Adrenal gland (tissue), 12 donors: Measurements from ENCODE around the gene NXF1. TPM values are rescaled to one million over a fixed set of nuclear protein-coding genes. Genes with fewer than 3 reads are reported as not detected.

Experiments
- DNase-seq, 7 donors: peaks; one replicate each; pipeline ENCODE4 v3.0.0-alpha.2; 2019 to 2020
- H3K27ac ChIP-seq, 5 donors: fragments of 200-600 bp; sonication (generic) in 4 of 5; 1 replicate in 3 of 5; 2 replicates in 2 of 5; pipeline versions ENCODE4 v1.5.1 to v1.8.0; 2016 to 2020; ENCODE audit warnings: mild to moderate bottlenecking in 1 of 5
- H3K27me3 ChIP-seq: fragments of 200-600 bp; 2 replicates; pipeline ENCODE4 v1.8.0; 2021
- H3K36me3 ChIP-seq, 2 donors: fragments of 200-600 bp; replicated peaks in 1 of 2; 1 replicate in 1 of 2; 2 replicates in 1 of 2; pipeline versions ENCODE4 v1.5.1 to v1.8.0; 2018 to 2022
- H3K4me1 ChIP-seq, 2 donors: fragments of 200-600 bp; replicated peaks in 1 of 2; 1 replicate in 1 of 2; 2 replicates in 1 of 2; pipeline versions ENCODE4 v1.5.1 to v1.8.0; 2018 to 2021
- H3K4me3 ChIP-seq, 4 donors: fragments of 200-600 bp; sonication (generic) in 3 of 4; one replicate each; pipeline ENCODE4 v1.5.1; 2016 to 2018
- H3K9me3 ChIP-seq, 3 donors: fragments of 200-600 bp; sonication (generic) in 1 of 3; replicated peaks in 1 of 3; 1 replicate in 2 of 3; 2 replicates in 1 of 3; pipeline versions ENCODE4 v1.5.1 to v1.8.0; 2016 to 2021
- POLR2A ChIP-seq, 2 donors: fragments of 450-650 bp; IDR thresholded peaks; one replicate each; pipeline ENCODE4 v1.6.1; 2017; ENCODE audit warnings: antibody characterized with exemption in 2 of 2, mild to moderate bottlenecking in 2 of 2, moderate library complexity in 1 of 2
- WGBS, 4 donors: extraction: QIAGEN DNeasy Blood & Tissue Kit in 2 of 4; methylation state at CpG; one replicate each; pipeline versions ENCODE4 v1.1.5 to v1.1.7; 2013 to 2017; 5-methylcytosine and 5-hydroxymethylcytosine counted together
- intact Hi-C, 2 donors: fragments of 100-400 bp; cut with DNase I; formaldehyde crosslinking; loops; one replicate each; pipeline versions ENCODE4 v1.14.1 to v1.15.0; 2022 to 2023
- polyA plus RNA-seq, 3 donors: library from polyadenylated mRNA; stranded (reverse); fragments of 200-250 nt in 2 of 3; fragments of 350-450 nt in 1 of 3; fragmentation: Illumina TruSeq in 1 of 3; extraction: RNeasy Lipid Tissue Mini Kit (QIAGEN cat#74804) in 1 of 3; gene quantifications; one replicate each; pipeline ENCODE4 v1.2.3, GENCODE V29; 2013 to 2014
- total RNA-seq, 9 donors: library from RNA; depleted of rRNA in 4 of 9; stranded (reverse); fragments of >200 nt in 4 of 9; fragments of 120-200 nt in 1 of 9; fragmentation: NEBNext Ultra II Directional in 1 of 9; extraction: Animal tissue kit (Norgen Biotek cat#: 25700) in 1 of 9; gene quantifications; one replicate each; pipeline versions ENCODE4 v1.1.0 to v1.2.4, GENCODE V29; 2013 to 2023
- TF ChIP-seq, protein P1 (sequence below), 6 experiments: fragments of 450-650 bp in 4 of 6; fragments of 200-600 bp in 2 of 6; sonication (generic) in 1 of 6; IDR thresholded peaks; 1 replicate in 5 of 6; 2 replicates in 1 of 6; pipeline versions ENCODE4 v1.5.1 to v1.8.0; 2016 to 2021; ENCODE audit warnings: antibody characterized with exemption in 6 of 6, mild to moderate bottlenecking in 2 of 6, moderate library complexity in 1 of 6
- donor health status: healthy with polysubstance abuse.
- donor health status: Bipolar disorder and iron deficiency.
- donor health status: DM: yes; HTN: yes; CAD: no.
- donor health status: DM: no; HTN: no; CAD: no.
- donor health status: DM: no; HTN: no; CAD: no.
- donor health status: DM: yes; HTN: yes; CAD: no.

The NXF1 gene
- total and polyA plus RNA-seq, 12 donors: 32.8 to 274 (median 79.4) TPM

GRCh38 chr11:62810748-62811147 is 5.5 kb upstream of the NXF1 start:
- Histone ChIP-seq H3K9me3 (no peaks in the 10 kb centered on the region), H3K27ac (no peak overlapping the region), H3K27me3 (no peaks in the 10 kb centered on the region), H3K36me3 (peaks cover 0 to under 1% of the 10 kb centered on the region in 2 donors), H3K4me3 (no peak overlapping the region), H3K4me1 (peaks cover 7 to 9% of the 10 kb centered on the region in 2 donors)
- WGBS, 4 donors: 25 to 54% (median 42%) methylated on average over 1 of the region's 1 CpG
- no peak for DNase-seq
- TF ChIP-seq, protein P1, sequence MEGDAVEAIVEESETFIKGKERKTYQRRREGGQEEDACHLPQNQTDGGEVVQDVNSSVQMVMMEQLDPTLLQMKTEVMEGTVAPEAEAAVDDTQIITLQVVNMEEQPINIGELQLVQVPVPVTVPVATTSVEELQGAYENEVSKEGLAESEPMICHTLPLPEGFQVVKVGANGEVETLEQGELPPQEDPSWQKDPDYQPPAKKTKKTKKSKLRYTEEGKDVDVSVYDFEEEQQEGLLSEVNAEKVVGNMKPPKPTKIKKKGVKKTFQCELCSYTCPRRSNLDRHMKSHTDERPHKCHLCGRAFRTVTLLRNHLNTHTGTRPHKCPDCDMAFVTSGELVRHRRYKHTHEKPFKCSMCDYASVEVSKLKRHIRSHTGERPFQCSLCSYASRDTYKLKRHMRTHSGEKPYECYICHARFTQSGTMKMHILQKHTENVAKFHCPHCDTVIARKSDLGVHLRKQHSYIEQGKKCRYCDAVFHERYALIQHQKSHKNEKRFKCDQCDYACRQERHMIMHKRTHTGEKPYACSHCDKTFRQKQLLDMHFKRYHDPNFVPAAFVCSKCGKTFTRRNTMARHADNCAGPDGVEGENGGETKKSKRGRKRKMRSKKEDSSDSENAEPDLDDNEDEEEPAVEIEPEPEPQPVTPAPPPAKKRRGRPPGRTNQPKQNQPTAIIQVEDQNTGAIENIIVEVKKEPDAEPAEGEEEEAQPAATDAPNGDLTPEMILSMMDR (IDR thresholded peaks at IDR 0.05): no peak
- no peak for TF ChIP-seq POLR2A (IDR thresholded peaks at IDR 0.05)
- intact Hi-C loops: no loop called here

- Histone ChIP-seq H3K36me3 (peaks cover 0 to 19% of the 10 kb centered on the region in 2 donors), H3K27me3 (no peaks in the 10 kb centered on the region), H3K4me3 (no peak overlapping the region), H3K4me1 (peaks cover 15 to 28% of the 10 kb centered on the region in 2 donors), H3K9me3 (no peaks in the 10 kb centered on the region), H3K27ac (peak overlapping the region in 4 of 5 donors; percentile 20 to 93 (median 85))
- TF ChIP-seq, protein P1 (IDR thresholded peaks at IDR 0.05): no peak
- TF ChIP-seq POLR2A (IDR thresholded peaks at IDR 0.05): no peak
- intact Hi-C loops: no loop called here
- WGBS, 4 donors: 45 to 69% (median 65%) methylated on average over 2 to 5 of the region's 5 CpGs
- DNase-seq: peak; percentile 22 to 69 (median 51)
Measured at GRCh38 chr11:62806611-62807121, 1.4 kb upstream of the NXF1 start.

DNA sequence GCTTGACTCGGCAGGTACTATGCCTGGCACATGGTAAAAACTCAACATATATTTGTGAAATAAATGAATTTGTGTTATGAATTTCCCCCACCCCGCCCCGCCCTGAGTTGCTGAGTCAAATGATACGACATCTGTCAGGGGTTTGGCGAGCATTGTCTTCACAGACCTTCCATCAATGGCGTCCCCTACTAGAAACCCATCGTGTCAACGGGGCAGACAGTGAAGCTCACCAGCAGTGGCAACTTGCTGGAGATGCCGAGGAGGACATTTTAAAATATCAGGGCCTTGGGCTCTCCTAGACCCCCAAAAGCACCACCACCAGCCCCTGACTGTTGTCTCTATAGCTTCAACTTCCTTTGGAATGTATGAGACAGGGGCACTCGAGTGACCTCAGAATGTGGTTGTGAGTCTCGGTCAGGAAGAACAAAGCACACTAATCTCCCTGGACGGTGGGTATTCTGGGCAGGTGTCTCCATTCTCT is 761 bp upstream of the NXF1 start:
- Histone ChIP-seq H3K4me3 (peak overlapping the region in 2 of 4 donors; percentile 68 to 69), H3K9me3 (no peaks in the 10 kb centered on the region), H3K27ac (peak overlapping the region in 4 of 5 donors; percentile 60 to 93 (median 85)), H3K27me3 (no peaks in the 10 kb centered on the region), H3K36me3 (peaks cover 0 to 25% of the 10 kb centered on the region in 2 donors), H3K4me1 (peaks cover 15 to 28% of the 10 kb centered on the region in 2 donors)
- WGBS, 4 donors: 28 to 31% (median 29%) methylated on average over 7 to 12 of the region's 12 CpGs
- peak in 2 of 7 donors; percentile 23 to 38 for DNase-seq
- TF ChIP-seq, protein P1 (IDR thresholded peaks at IDR 0.05): no peak
- TF ChIP-seq POLR2A (IDR thresholded peaks at IDR 0.05): no peak
- intact Hi-C loops: no loop called here

GRCh38 chr11:62804310-62805075 is 747 bp downstream of the NXF1 start:
- TF ChIP-seq, protein P1 (IDR thresholded peaks at IDR 0.05): no peak
- TF ChIP-seq POLR2A (IDR thresholded peaks at IDR 0.05): peak in 1 of 2 donors; percentile 46
- 1 to 5% (median 2%) methylated on average over 14 of the region's 14 CpGs for whole genome bisulfite sequencing, 4 donors
- H3K4me1 ChIP-seq: peaks cover 15 to 28% of the 10 kb centered on the region in 2 donors
- no peaks in the 10 kb centered on the region for H3K9me3 ChIP-seq
- peak overlapping the region; percentile 25 to 69 (median 54) for H3K4me3 ChIP-seq
- peak overlapping the region; percentile 65 to 93 (median 89) for H3K27ac ChIP-seq
- peaks cover 0 to 40% of the 10 kb centered on the region in 2 donors for H3K36me3 ChIP-seq
- DNase-seq: peak in 5 of 7 donors; percentile 32 to 66 (median 50)
- no peaks in the 10 kb centered on the region for H3K27me3 ChIP-seq
- intact Hi-C loops: no loop called here
